HepG2 (cell line): ENCODE measurements around the gene PRRC2A. TPM values are rescaled to one million over a fixed set of nuclear protein-coding genes. Genes with fewer than 3 reads are reported as not detected.
A peak's percentile ranks its signal among the peaks of the same experiment; 100 is the strongest.

Experiments
- ATAC-seq: fragments of 200-7000 bp; cut with Tn5 transposase; 3 replicates; pipeline ENCODE4 v1.9.1; 2020; ENCODE audit warnings: mild to moderate bottlenecking, moderate library complexity
- BruUV-seq: library from RNA; stranded (reverse); fragments of 400-500 nt; replicated peaks from 2 replicates; lab custom pipeline; 2021; lab: Mats Ljungman, UMichigan
- CTCF ChIA-PET: fragments of 300-600 bp; formaldehyde crosslinking; extraction: SDS; loops from one replicate; lab custom pipeline; 2021; ENCODE audit warnings: low total read pairs, inconsistent platforms, low intra/inter-chr PET ratio; lab: Yijun Ruan, JAX
- POLR2A ChIA-PET: fragments of 350-600 bp; sonication (Branson Sonifier 250); formaldehyde crosslinking; loops from one replicate; lab custom pipeline; 2020; ENCODE audit warnings: antibody characterized with exemption, inconsistent platforms; lab: Yijun Ruan, JAX
- DNase-seq: peaks from one replicate; pipeline ENCODE4 v3.0.0-alpha.2; 2015; ENCODE audit warnings: low spot score
- FAIRE-seq: peaks from 3 replicates; lab custom pipeline; 2011; peaks lifted over from hg19 to GRCh38; lab: Jason Lieb, UNC
- H2AFZ ChIP-seq: one replicate; pipeline ENCODE4 v1.6.1; 2011; ENCODE audit warnings: low read length, inconsistent platforms
- H3K27ac ChIP-seq: fragments of 300-600 bp; 3 replicates; pipeline ENCODE4 v1.8.0; 2011; ENCODE audit warnings: mixed run types, mild to moderate bottlenecking, mixed read lengths, low read length, inconsistent platforms; ENCODE audit not compliant: insufficient read depth; ENCODE audit errors: extremely low read length
- H3K27me3 ChIP-seq, 2 experiments: fragments of 200-600 bp in 1 of 2; 2 replicates in 1 of 2; 3 replicates in 1 of 2; pipeline versions ENCODE4 v1.6.0 to v1.8.0; 2011; ENCODE audit warnings: low read length in 2 of 2, mild to moderate bottlenecking in 2 of 2, moderate library complexity in 2 of 2, inconsistent platforms in 1 of 2; ENCODE audit not compliant: insufficient read depth in 2 of 2, control insufficient read depth in 1 of 2
- H3K36me3 ChIP-seq, 2 experiments: fragments of 200-600 bp in 1 of 2; replicated peaks in 1 of 2; 2 replicates in 1 of 2; 3 replicates in 1 of 2; pipeline versions ENCODE4 v1.5.1 to v1.8.0; 2011; ENCODE audit warnings: low read length in 2 of 2, inconsistent platforms in 1 of 2; ENCODE audit not compliant: insufficient read depth in 2 of 2, control insufficient read depth in 1 of 2
- H3K4me1 ChIP-seq: 2 replicates; pipeline ENCODE4 v1.5.1; 2012; ENCODE audit warnings: low read length, inconsistent platforms; ENCODE audit not compliant: insufficient read depth
- H3K4me2 ChIP-seq: 2 replicates; pipeline ENCODE4 v1.6.0; 2011; ENCODE audit warnings: low read depth, low read length, inconsistent platforms
- H3K4me3 ChIP-seq, 3 experiments: fragments of 200-600 bp in 1 of 3; sonication (generic), shearing (Covaris generic) in 1 of 3; replicated peaks in 1 of 3; 2 replicates each; pipeline ENCODE4 v1.5.1; 2011 to 2016; ENCODE audit warnings: low read length in 3 of 3, inconsistent platforms in 2 of 3, low read depth in 2 of 3, mild to moderate bottlenecking in 2 of 3, control low read depth in 1 of 3, mixed read lengths in 1 of 3; ENCODE audit not compliant: insufficient read depth in 1 of 3
- H3K79me2 ChIP-seq: one replicate; pipeline ENCODE4 v1.6.1; 2011; ENCODE audit warnings: low read length, inconsistent platforms; ENCODE audit not compliant: insufficient read depth
- H3K9ac ChIP-seq: 2 replicates; pipeline ENCODE4 v1.6.0; 2011; ENCODE audit warnings: mild to moderate bottlenecking, low read depth, low read length, inconsistent platforms; ENCODE audit not compliant: insufficient read depth
- H3K9me3 ChIP-seq: 2 replicates; pipeline ENCODE4 v1.5.1; 2012; ENCODE audit warnings: mild to moderate bottlenecking, low read length
- H4K20me1 ChIP-seq: 2 replicates; pipeline ENCODE4 v1.6.0; 2011; ENCODE audit warnings: inconsistent platforms, mild to moderate bottlenecking, low read length, moderate library complexity; ENCODE audit not compliant: insufficient read depth
- CSRNP1 ChIP-seq: sonication (generic); formaldehyde crosslinking; IDR thresholded peaks from 2 replicates; pipeline ENCODE4 v1.8.1; 2023; ENCODE audit warnings: mild to moderate bottlenecking, missing genetic modification reagents
- GLI4 ChIP-seq: sonication (generic); formaldehyde crosslinking; IDR thresholded peaks from 2 replicates; pipeline ENCODE4 v1.5.1; 2020; ENCODE audit warnings: missing genetic modification reagents, mild to moderate bottlenecking, moderate library complexity, borderline replicate concordance
- HOMEZ ChIP-seq: IDR thresholded peaks from 2 replicates; pipeline ENCODE4 v1.6.1; 2016; ENCODE audit warnings: low read depth
- MAX ChIP-seq: IDR thresholded peaks from 2 replicates; pipeline ENCODE4 v1.6.1; 2012; ENCODE audit warnings: inconsistent platforms
- MXI1 ChIP-seq: IDR thresholded peaks from 3 replicates; pipeline ENCODE4 v1.6.1; 2012; ENCODE audit warnings: low read depth, low read length, inconsistent platforms, borderline replicate concordance
- NR0B2 ChIP-seq: sonication (generic); formaldehyde crosslinking; IDR thresholded peaks from 2 replicates; pipeline ENCODE4 v1.4.0; 2020; ENCODE audit warnings: mild to moderate bottlenecking, missing genetic modification reagents
- RXRA ChIP-seq: sonication (generic); formaldehyde crosslinking; IDR thresholded peaks from 2 replicates; pipeline ENCODE4 v1.5.1; 2020; ENCODE audit warnings: missing genetic modification reagents
- TOPORS ChIP-seq: sonication (generic); formaldehyde crosslinking; IDR thresholded peaks from 2 replicates; pipeline ENCODE4 v1.8.0; 2023; ENCODE audit warnings: mild to moderate bottlenecking, missing genetic modification reagents
- ZBTB43 ChIP-seq: sonication (generic); formaldehyde crosslinking; conservative IDR thresholded peaks from 2 replicates; pipeline ENCODE4 v1.4.0; 2020; ENCODE audit warnings: missing genetic modification reagents
- ZNF362 ChIP-seq: sonication (generic); formaldehyde crosslinking; IDR thresholded peaks from 2 replicates; pipeline ENCODE4 v1.4.0; 2020; ENCODE audit warnings: missing genetic modification reagents, mild to moderate bottlenecking, borderline replicate concordance
- ZNF441 ChIP-seq: sonication (generic); formaldehyde crosslinking; IDR thresholded peaks from 2 replicates; pipeline ENCODE4 v1.7.0; 2021; ENCODE audit warnings: missing genetic modification reagents, borderline replicate concordance
- ZNF547 ChIP-seq: sonication (generic); formaldehyde crosslinking; IDR thresholded peaks from 2 replicates; pipeline ENCODE4 v1.5.1; 2020; ENCODE audit warnings: mild to moderate bottlenecking, missing genetic modification reagents
- ZNF549 ChIP-seq: sonication (generic); formaldehyde crosslinking; IDR thresholded peaks from 2 replicates; pipeline ENCODE4 v1.5.0; 2020; ENCODE audit warnings: missing genetic modification reagents
- ZNF598 ChIP-seq: sonication (generic); formaldehyde crosslinking; IDR thresholded peaks from 2 replicates; pipeline ENCODE4 v1.5.1; 2020; ENCODE audit warnings: mild to moderate bottlenecking, missing genetic modification reagents, borderline replicate concordance
- ZSCAN25 ChIP-seq: sonication (generic); formaldehyde crosslinking; IDR thresholded peaks from 2 replicates; pipeline ENCODE4 v1.8.0; 2022; ENCODE audit warnings: mild to moderate bottlenecking, missing genetic modification reagents
- WGBS: methylation state at CpG from one replicate; pipeline ENCODE4 v1.1.6; 2017; ENCODE audit warnings: low lambda C conversion rate; 5-methylcytosine and 5-hydroxymethylcytosine counted together
- in situ Hi-C: cut with HindIII; loops from 2 replicates; pipeline ENCODE4 v1.10.0; 2017; ENCODE audit warnings: low pct_unique_long_range_greater_than_20kb; ENCODE audit not compliant: extremely low pct_ligation_motif_present
- intact Hi-C: fragments of 100-400 bp; cut with micrococcal nuclease; formaldehyde crosslinking; loops from one replicate; pipeline ENCODE4 v1.10.0; 2022; ENCODE audit not compliant: unreplicated experiment
- polyA plus RNA-seq, 8 experiments: library from polyadenylated mRNA; depleted of rRNA in 3 of 8; stranded (reverse) in 7 of 8; unstranded in 1 of 8; fragments of >200 nt; fragmentation: Illumina TruSeq in 4 of 8; extraction: Trizol in 4 of 8; gene quantifications; 2 replicates each; pipeline versions ENCODE4 v1.2.1 to v1.2.3, GENCODE V29; 2011 to 2016; ENCODE audit warnings: low read depth in 4 of 8, missing spikeins in 1 of 8, mixed read lengths in 1 of 8; ENCODE audit not compliant: insufficient read depth in 1 of 8
- total RNA-seq, 5 experiments: library from RNA; depleted of rRNA; stranded (reverse); fragments of >200 nt; fragmentation: Illumina TruSeq; extraction: Trizol; gene quantifications; 2 replicates each; pipeline ENCODE4 v1.2.3, GENCODE V29; 2016; ENCODE audit warnings: low read depth in 1 of 5

The PRRC2A gene
- total and polyA plus RNA-seq, 2 of the 13 experiments (the other 11 are each of a cell fraction or from before 2014, with no cell fraction given), result 38.9 to 47.4 TPM

- 2% methylated on average over 8 of the region's 8 CpGs for WGBS
- intact Hi-C loops, result no loop called here
- POLR2A ChIA-PET, result interaction anchor here (1.1 to 2.1 kb wide), 9 partner anchors 16 to 192 kb away, joined by 3 to 10 read pairs (median 4); partner anchors contain the start of genes APOM, BAG6 and DDX39B
- peak; percentile 83 for ATAC-seq
- H2AFZ ChIP-seq, result peak overlapping the region; percentile 34
- no peaks in the 10 kb centered on the region for H4K20me1 ChIP-seq
- DNase-seq, result peak; percentile 44
- H3K9me3 ChIP-seq, result no peaks in the 10 kb centered on the region
- peaks cover 43% of the 10 kb centered on the region for H3K4me1 ChIP-seq
- H3K9ac ChIP-seq, result peak overlapping the region; percentile 50
- no peaks in the 10 kb centered on the region for H3K36me3 ChIP-seq
- peak; percentile 85 for FAIRE-seq
- peak overlapping the region; percentile 50 for H3K27ac ChIP-seq
- in situ Hi-C loops, result no loop called here
- no TSS peak for BruUV-seq
- H3K27me3 ChIP-seq, result no peaks in the 10 kb centered on the region; a peak in 1 of 5 replicates
- CTCF ChIA-PET, result interaction anchor here (1.4 kb wide), 1 partner anchor 16 kb away, joined by 3 read pairs; no protein-coding TSS in a partner anchor
- H3K4me2 ChIP-seq, result peak overlapping the region; percentile 91
- peak overlapping the region; percentile 38 to 66 (median 50) for H3K4me3 ChIP-seq
- H3K79me2 ChIP-seq, result no peaks in the 10 kb centered on the region
- TF ChIP-seq ZNF441 (peak; percentile 99), ZNF362 (CRISPR knock-in tag) (peak; percentile 75; the same call in 1 of the 2 replicates), ZBTB43 (CRISPR knock-in tag) (peak; percentile 89), RXRA (CRISPR knock-in tag) (0 out of 2 replicates have a peak, but pooled peaks have one; percentile 25), MAX (peak; percentile 59; the same call in 1 of the 2 replicates), ZNF549 (CRISPR knock-in tag) (no peak), GLI4 (CRISPR knock-in tag) (0 out of 2 replicates have a peak, but pooled peaks have one; percentile 55), ZNF598 (0 out of 2 replicates have a peak, but pooled peaks have one; percentile 19), HOMEZ (CRISPR knock-in tag) (peak; percentile 37; the same call in 1 of the 2 replicates), MXI1 (peak; percentile 61; the same call in 1 of the 3 replicates), TOPORS (CRISPR knock-in tag) (no peak), ZNF547 (CRISPR knock-in tag) (0 out of 2 replicates have a peak, but pooled peaks have one; percentile 37), NR0B2 (CRISPR knock-in tag) (no peak), ZSCAN25 (CRISPR knock-in tag) (peak; percentile 52), CSRNP1 (CRISPR knock-in tag) (0 out of 2 replicates have a peak, but pooled peaks have one; percentile 44)
Observed at GRCh38 chr6:31614075-31614619, 6.4 kb upstream of the PRRC2A start.
